Left colon (tissue), 2 donors: ENCODE measurements around the gene NNAT. TPM values are rescaled to one million over a fixed set of nuclear protein-coding genes. Genes with fewer than 3 reads are reported as not detected.
A peak's percentile ranks its signal among the peaks of the same experiment; 100 is the strongest.
"Not testable (repeated sequence)": the region's sequence is repeated elsewhere in the genome, so short reads cannot be mapped to it uniquely, and the experiment has no call there.

Source experiments
- ATAC-seq: fragments of 200-7000 bp; cut with Tn5 transposase; one replicate; pipeline ENCODE4 v1.9.1; 2020; ENCODE audit warnings: mild to moderate bottlenecking, moderate library complexity
- DNase-seq, 2 donors: peaks; one replicate each; pipeline ENCODE4 v3.0.0-alpha.2; 2020
- intact Hi-C, 2 donors: fragments of 100-400 bp; cut with DNase I in 1 of 2; cut with micrococcal nuclease in 1 of 2; formaldehyde crosslinking; loops; one replicate each; pipeline versions ENCODE4 v1.11.2 to v1.14.0; 2022; cut with DNase I, micrococcal nuclease
- total RNA-seq, 2 donors: library from RNA; stranded (reverse); fragmentation: NEBNext Ultra II Directional; extraction: Animal tissue kit (Norgen Biotek cat#: 25700); gene quantifications; one replicate each; pipeline ENCODE4 v1.2.1, GENCODE V29; 2021
- donor health status: DM: no; HTN: no; CAD: no.
- donor health status: DM: yes; HTN: yes; CAD: no.

Gene NNAT
- total RNA-seq, 2 donors from 2014 or later: 3.4 TPM; not detected in 1

GRCh38 chr20:37554721-37555298, 33.8 kb downstream of the NNAT start:
- DNase-seq, ATAC-seq, intact Hi-C loops: not testable (repeated sequence)

GRCh38 chr20:37556538-37556937, 35.5 kb downstream of the NNAT start:
- intact Hi-C loops: no loop called here
- ATAC-seq (no peak), DNase-seq (no peak)

GRCh38 chr20:37558306-37558705, 37.3 kb downstream of the NNAT start:
- no peak for ATAC-seq
- intact Hi-C loops: no loop called here
- DNase-seq: no peak

- DNase-seq: no peak
- ATAC-seq: no peak
- intact Hi-C loops: no loop called here
Observed at GRCh38 chr20:37558779-37559178, 37.7 kb downstream of the NNAT start.

- no peak for ATAC-seq
- intact Hi-C loops: no loop called here
- DNase-seq: no peak
Observed at GRCh38 chr20:37559312-37560027, 38.4 kb downstream of the NNAT start.

- no peak for ATAC-seq
- DNase-seq: no peak
- intact Hi-C loops: no loop called here
Observed at GRCh38 chr20:37560629-37561028, 39.6 kb downstream of the NNAT start.

- ATAC-seq (no peak), DNase-seq (no peak)
- intact Hi-C loops: no loop called here
Observed at GRCh38 chr20:37562695-37563480, 41.8 kb downstream of the NNAT start.

GRCh38 chr20:37564016-37564387, 43.0 kb downstream of the NNAT start:
- DNase-seq (no peak), ATAC-seq (no peak)
- intact Hi-C loops: no loop called here

GRCh38 chr20:37564388-37565133, 43.5 kb downstream of the NNAT start:
- intact Hi-C loops: loop anchor here in 1 of 2 donors (5.0 kb wide), 1 partner anchor 428 kb away; no protein-coding TSS in a partner anchor
- DNase-seq (peak in 1 of 2 donors; percentile 51), ATAC-seq (peak; percentile 76)

GRCh38 chr20:37565134-37565811, 44.2 kb downstream of the NNAT start:
- intact Hi-C loops: loop anchor here in 1 of 2 donors (5.0 kb wide), 1 partner anchor 427 kb away; no protein-coding TSS in a partner anchor
- DNase-seq: no peak
- ATAC-seq: no peak

- no peak for DNase-seq
- intact Hi-C loops: loop anchor here in 1 of 2 donors (5.0 kb wide), 1 partner anchor 426 kb away; no protein-coding TSS in a partner anchor
- ATAC-seq: no peak
Observed at GRCh38 chr20:37566590-37567330, 45.7 kb downstream of the NNAT start.

- intact Hi-C loops: loop anchor here in 1 of 2 donors (5.0 kb wide), 1 partner anchor 425 kb away; no protein-coding TSS in a partner anchor
- DNase-seq (no peak), ATAC-seq (no peak)
Observed at GRCh38 chr20:37567331-37567665, 46.2 kb downstream of the NNAT start.

GRCh38 chr20:37567671-37568588, 46.9 kb downstream of the NNAT start:
- ATAC-seq (no peak), DNase-seq (no peak)
- intact Hi-C loops: loop anchor here in 1 of 2 donors (5.0 kb wide), 1 partner anchor 424 kb away; no protein-coding TSS in a partner anchor

- intact Hi-C loops: no loop called here
- no peak for ATAC-seq
- DNase-seq: no peak
Observed at GRCh38 chr20:37570419-37570818, 49.4 kb downstream of the NNAT start.

- DNase-seq (no peak), ATAC-seq (no peak)
- intact Hi-C loops: no loop called here
Observed at GRCh38 chr20:37571033-37571432, 50.0 kb downstream of the NNAT start.
